H1 (cell line): Measurements from ENCODE around the gene TBC1D2B.

Experiments
- CBX5 ChIP-seq: fragments of 300-800, 300-1000 bp; sonication (generic); IDR thresholded peaks from 2 replicates; pipeline ENCODE4 v1.7.1; 2016; ENCODE audit warnings: antibody characterized with exemption, low read length, low read depth
- CHD2 ChIP-seq: IDR thresholded peaks from 2 replicates; pipeline ENCODE4 v1.6.1; 2012; ENCODE audit warnings: low read length, improper control_type of control experiment
- GABPA ChIP-seq: IDR thresholded peaks from 2 replicates; pipeline ENCODE4 v1.6.1; 2011; ENCODE audit warnings: mild to moderate bottlenecking, low read length, moderate library complexity, borderline replicate concordance; ENCODE audit not compliant: insufficient read depth
- HDAC6 ChIP-seq: IDR thresholded peaks from one replicate; pipeline ENCODE4 v1.7.1; 2012; ENCODE audit warnings: low read depth, mild to moderate bottlenecking, inconsistent platforms, low read length, moderate library complexity
- KDM5A ChIP-seq: fragments of 200-600 bp; IDR thresholded peaks from 2 replicates; pipeline ENCODE4 v1.7.1; 2012; ENCODE audit warnings: mild to moderate bottlenecking, low read length, inconsistent platforms, mixed read lengths
- POLR2A ChIP-seq, 2 experiments: IDR thresholded peaks; 1 replicate in 1 of 2; 2 replicates in 1 of 2; pipeline ENCODE4 v1.6.1; 2011; ENCODE audit warnings: low read depth in 2 of 2, low read length in 2 of 2, mild to moderate bottlenecking in 2 of 2; ENCODE audit errors: control extremely low read depth in 1 of 2
- POLR2AphosphoS5 ChIP-seq: IDR thresholded peaks from 2 replicates; pipeline ENCODE4 v1.6.1; 2011; ENCODE audit warnings: low read depth, low read length
- SIN3A ChIP-seq, 2 experiments: IDR thresholded peaks in 1 of 2; conservative IDR thresholded peaks in 1 of 2; 2 replicates each; pipeline ENCODE4 v1.6.1; 2011 to 2012; ENCODE audit warnings: low read length in 2 of 2, improper control_type of control experiment in 1 of 2, low read depth in 1 of 2, mild to moderate bottlenecking in 1 of 2
- SIX5 ChIP-seq: IDR thresholded peaks from 2 replicates; pipeline ENCODE4 v1.6.1; 2011; ENCODE audit warnings: mild to moderate bottlenecking, low read depth, low read length
- TF ChIP-seq, protein P1 (sequence below): IDR thresholded peaks from 2 replicates; pipeline ENCODE4 v1.6.1; 2011; ENCODE audit warnings: low read depth, mild to moderate bottlenecking, low read length; ENCODE audit not compliant: insufficient read depth
- TF ChIP-seq, protein P2 (sequence below), 3 experiments: IDR thresholded peaks; 1 replicate in 2 of 3; 2 replicates in 1 of 3; pipeline versions ENCODE4 v1.5.1 to v1.6.1; 2011; ENCODE audit warnings: low read length in 3 of 3, mild to moderate bottlenecking in 3 of 3, inconsistent platforms in 2 of 3, low read depth in 1 of 3, moderate library complexity in 1 of 3; ENCODE audit not compliant: insufficient read depth in 1 of 3; ENCODE audit errors: control extremely low read depth in 1 of 3
- TF ChIP-seq, protein P3 (sequence below): IDR thresholded peaks from 2 replicates; pipeline ENCODE4 v1.6.1; 2011; ENCODE audit warnings: low read length, improper control_type of control experiment

DNA sequence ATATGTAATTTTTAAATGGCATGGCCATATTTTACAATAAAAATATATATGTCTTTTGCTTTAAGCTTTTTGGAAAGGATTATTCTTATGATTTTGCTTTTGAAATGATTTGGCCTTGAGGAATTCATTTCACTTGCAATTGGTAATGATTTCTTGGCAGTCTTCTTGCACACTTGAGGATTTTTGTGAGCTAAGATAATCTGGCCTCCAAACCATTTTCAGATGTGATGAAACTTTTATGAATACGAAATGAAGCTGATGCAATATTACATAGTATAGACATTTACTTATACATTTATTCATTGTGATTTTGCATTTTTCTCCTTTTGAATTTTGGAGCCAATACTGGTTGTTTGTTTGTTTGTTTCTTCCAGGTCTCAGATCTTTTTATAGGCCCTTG lies 8.4 kb upstream of the TBC1D2B start:
- TF ChIP-seq SIX5 (no peak), HDAC6 (no peak), CHD2 (no peak), CBX5 (no peak), SIN3A (conservative IDR thresholded peaks at IDR 0.05 in 1 of 2, IDR thresholded peaks at IDR 0.05 in 1 of 2; ENCODE audit: low read depth in 1 of 2, low read length in 2 of 2) (no peak), KDM5A (no peak), GABPA (no peak), POLR2A (IDR thresholded peaks at IDR 0.05; ENCODE audit: control extremely low read depth in 1 of 2, low read depth in 2 of 2, low read length in 2 of 2) (no peak), POLR2AphosphoS5 (no peak)
- TF ChIP-seq, protein P1, sequence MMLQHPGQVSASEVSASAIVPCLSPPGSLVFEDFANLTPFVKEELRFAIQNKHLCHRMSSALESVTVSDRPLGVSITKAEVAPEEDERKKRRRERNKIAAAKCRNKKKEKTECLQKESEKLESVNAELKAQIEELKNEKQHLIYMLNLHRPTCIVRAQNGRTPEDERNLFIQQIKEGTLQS = no peak
- TF ChIP-seq, protein P2, sequence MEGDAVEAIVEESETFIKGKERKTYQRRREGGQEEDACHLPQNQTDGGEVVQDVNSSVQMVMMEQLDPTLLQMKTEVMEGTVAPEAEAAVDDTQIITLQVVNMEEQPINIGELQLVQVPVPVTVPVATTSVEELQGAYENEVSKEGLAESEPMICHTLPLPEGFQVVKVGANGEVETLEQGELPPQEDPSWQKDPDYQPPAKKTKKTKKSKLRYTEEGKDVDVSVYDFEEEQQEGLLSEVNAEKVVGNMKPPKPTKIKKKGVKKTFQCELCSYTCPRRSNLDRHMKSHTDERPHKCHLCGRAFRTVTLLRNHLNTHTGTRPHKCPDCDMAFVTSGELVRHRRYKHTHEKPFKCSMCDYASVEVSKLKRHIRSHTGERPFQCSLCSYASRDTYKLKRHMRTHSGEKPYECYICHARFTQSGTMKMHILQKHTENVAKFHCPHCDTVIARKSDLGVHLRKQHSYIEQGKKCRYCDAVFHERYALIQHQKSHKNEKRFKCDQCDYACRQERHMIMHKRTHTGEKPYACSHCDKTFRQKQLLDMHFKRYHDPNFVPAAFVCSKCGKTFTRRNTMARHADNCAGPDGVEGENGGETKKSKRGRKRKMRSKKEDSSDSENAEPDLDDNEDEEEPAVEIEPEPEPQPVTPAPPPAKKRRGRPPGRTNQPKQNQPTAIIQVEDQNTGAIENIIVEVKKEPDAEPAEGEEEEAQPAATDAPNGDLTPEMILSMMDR (IDR thresholded peaks at IDR 0.05; ENCODE audit: control extremely low read depth in 1 of 3, insufficient read depth in 1 of 3, low read depth in 1 of 3, low read length in 3 of 3) = no peak
- TF ChIP-seq, protein P3, sequence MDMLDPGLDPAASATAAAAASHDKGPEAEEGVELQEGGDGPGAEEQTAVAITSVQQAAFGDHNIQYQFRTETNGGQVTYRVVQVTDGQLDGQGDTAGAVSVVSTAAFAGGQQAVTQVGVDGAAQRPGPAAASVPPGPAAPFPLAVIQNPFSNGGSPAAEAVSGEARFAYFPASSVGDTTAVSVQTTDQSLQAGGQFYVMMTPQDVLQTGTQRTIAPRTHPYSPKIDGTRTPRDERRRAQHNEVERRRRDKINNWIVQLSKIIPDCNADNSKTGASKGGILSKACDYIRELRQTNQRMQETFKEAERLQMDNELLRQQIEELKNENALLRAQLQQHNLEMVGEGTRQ = no peak
